Activated naive CD4-positive, alpha-beta T cell treated with anti-CD3 and anti-CD28 coated beads for 36 hours (primary cell): Measurements from ENCODE around the gene FN3KRP. TPM values are rescaled to one million over a fixed set of nuclear protein-coding genes. Genes with fewer than 3 reads are reported as not detected.
A peak's percentile ranks its signal among the peaks of the same experiment; 100 is the strongest.

ENCODE experiments used
- CTCF ChIA-PET: fragments of 350-600 bp; sonication (Branson Sonifier 250); formaldehyde crosslinking; loops from one replicate; lab custom pipeline; 2021; ENCODE audit warnings: antibody characterized with exemption; lab: Charles Lee
- DNase-seq: peaks from one replicate; pipeline ENCODE4 v3.0.0-alpha.2; 2020
- H3K27ac Mint-ChIP-seq: one replicate; pipeline ENCODE4 v1.8.0; 2021; ENCODE audit warnings: mild to moderate bottlenecking, mixed read lengths
- H3K27me3 Mint-ChIP-seq: one replicate; pipeline ENCODE4 v1.8.0; 2021; ENCODE audit warnings: low read depth, mixed read lengths
- H3K36me3 Mint-ChIP-seq: one replicate; pipeline ENCODE4 v1.8.0; 2021; ENCODE audit warnings: low read depth, mixed read lengths
- H3K4me1 Mint-ChIP-seq: one replicate; pipeline ENCODE4 v1.8.0; 2021; ENCODE audit warnings: low read depth, mixed read lengths
- H3K4me3 Mint-ChIP-seq: one replicate; pipeline ENCODE4 v1.8.0; 2021; ENCODE audit warnings: mild to moderate bottlenecking, moderate library complexity, mixed read lengths
- H3K9me3 Mint-ChIP-seq: one replicate; pipeline ENCODE4 v1.8.0; 2021; ENCODE audit warnings: mixed read lengths
- intact Hi-C: fragments of 100-400 bp; cut with micrococcal nuclease; formaldehyde crosslinking; loops from one replicate; pipeline ENCODE4 v1.15.1; 2023
- total RNA-seq, 2 experiments: library from RNA; stranded (reverse); gene quantifications; one replicate each; pipeline ENCODE4 v1.2.3, GENCODE V29; 2021

The FN3KRP gene
- total RNA-seq, 2 experiments from 2014 or later, result 30.0 to 31.7 TPM

- Mint-ChIP-seq H3K9me3 (no peaks in the 10 kb centered on the region), H3K27ac (no peak overlapping the region), H3K36me3 (peaks cover 21% of the 10 kb centered on the region), H3K4me3 (no peak overlapping the region), H3K27me3 (no peaks in the 10 kb centered on the region), H3K4me1 (peaks cover 7% of the 10 kb centered on the region)
- intact Hi-C loops, result no loop called here
- DNase-seq, result no peak
- CTCF ChIA-PET, result no interaction called here
These were observed 6.0 kb downstream of the FN3KRP start for GRCh38 chr17:82722341-82723013.

DNA sequence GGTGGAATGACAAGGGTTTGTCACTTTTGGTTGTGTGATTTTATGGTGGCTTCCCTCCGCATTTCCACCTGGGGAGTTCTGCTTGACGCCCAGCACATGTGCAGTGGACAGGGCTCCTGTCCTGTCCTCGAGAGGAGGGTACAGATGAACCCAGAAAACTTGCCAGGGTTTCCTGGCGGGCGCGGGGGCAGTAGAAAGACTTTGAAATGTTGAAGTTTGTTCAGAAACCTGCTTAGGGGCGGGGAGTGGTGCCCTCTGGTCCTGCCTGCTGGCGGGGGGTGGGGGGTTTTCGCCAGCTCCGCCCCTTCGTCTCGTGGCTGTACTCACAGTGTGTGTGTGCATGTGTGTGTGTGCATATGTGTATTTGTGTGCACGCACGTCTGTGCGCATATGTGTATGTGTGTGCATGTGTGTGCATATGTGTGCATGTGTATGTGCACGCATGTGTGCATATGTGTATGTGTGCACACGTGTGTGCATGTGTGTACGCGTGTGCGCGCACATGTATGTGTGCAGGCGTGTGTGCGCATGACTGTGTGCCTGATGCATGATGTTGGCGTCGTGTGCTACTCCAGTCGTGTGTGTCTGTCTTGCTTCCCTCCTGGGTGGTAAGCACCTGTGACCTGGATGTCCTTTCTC is 6.8 kb downstream of the FN3KRP start:
- Mint-ChIP-seq H3K4me1 (no peaks in the 10 kb centered on the region), H3K27ac (no peak overlapping the region), H3K9me3 (no peaks in the 10 kb centered on the region), H3K36me3 (peaks cover 20% of the 10 kb centered on the region), H3K4me3 (no peak overlapping the region), H3K27me3 (no peaks in the 10 kb centered on the region)
- CTCF ChIA-PET, result no interaction called here
- intact Hi-C loops, result no loop called here
- DNase-seq, result no peak

- Mint-ChIP-seq H3K36me3 (peaks cover 15% of the 10 kb centered on the region), H3K9me3 (no peaks in the 10 kb centered on the region), H3K4me1 (no peaks in the 10 kb centered on the region), H3K4me3 (no peak overlapping the region), H3K27ac (no peak overlapping the region), H3K27me3 (no peaks in the 10 kb centered on the region)
- intact Hi-C loops, result no loop called here
- DNase-seq, result no peak
- CTCF ChIA-PET, result interaction anchor here (0.7 kb wide), 1 partner anchor 42 kb away, joined by 3 read pairs; no protein-coding TSS in a partner anchor
These were observed 9.9 kb downstream of the FN3KRP start for GRCh38 chr17:82726427-82726826.

- DNase-seq, result no peak
- H3K4me1 Mint-ChIP-seq, result no peaks in the 10 kb centered on the region
- no peak overlapping the region for H3K4me3 Mint-ChIP-seq
- peaks cover 5% of the 10 kb centered on the region for H3K9me3 Mint-ChIP-seq
- peaks cover 17% of the 10 kb centered on the region for H3K36me3 Mint-ChIP-seq
- CTCF ChIA-PET, result no interaction called here
- no peak overlapping the region for H3K27ac Mint-ChIP-seq
- intact Hi-C loops, result no loop called here
- H3K27me3 Mint-ChIP-seq, result no peaks in the 10 kb centered on the region
These were observed 13.2 kb downstream of the FN3KRP start for GRCh38 chr17:82729479-82730260.

GRCh38 chr17:82732118-82732743 is 15.7 kb downstream of the FN3KRP start:
- Mint-ChIP-seq H3K9me3 (peaks cover 5% of the 10 kb centered on the region), H3K4me3 (no peak overlapping the region), H3K27ac (no peak overlapping the region), H3K36me3 (peaks cover 12% of the 10 kb centered on the region), H3K27me3 (no peaks in the 10 kb centered on the region), H3K4me1 (peaks cover 5% of the 10 kb centered on the region)
- CTCF ChIA-PET, result no interaction called here
- DNase-seq, result no peak
- intact Hi-C loops, result no loop called here

DNA sequence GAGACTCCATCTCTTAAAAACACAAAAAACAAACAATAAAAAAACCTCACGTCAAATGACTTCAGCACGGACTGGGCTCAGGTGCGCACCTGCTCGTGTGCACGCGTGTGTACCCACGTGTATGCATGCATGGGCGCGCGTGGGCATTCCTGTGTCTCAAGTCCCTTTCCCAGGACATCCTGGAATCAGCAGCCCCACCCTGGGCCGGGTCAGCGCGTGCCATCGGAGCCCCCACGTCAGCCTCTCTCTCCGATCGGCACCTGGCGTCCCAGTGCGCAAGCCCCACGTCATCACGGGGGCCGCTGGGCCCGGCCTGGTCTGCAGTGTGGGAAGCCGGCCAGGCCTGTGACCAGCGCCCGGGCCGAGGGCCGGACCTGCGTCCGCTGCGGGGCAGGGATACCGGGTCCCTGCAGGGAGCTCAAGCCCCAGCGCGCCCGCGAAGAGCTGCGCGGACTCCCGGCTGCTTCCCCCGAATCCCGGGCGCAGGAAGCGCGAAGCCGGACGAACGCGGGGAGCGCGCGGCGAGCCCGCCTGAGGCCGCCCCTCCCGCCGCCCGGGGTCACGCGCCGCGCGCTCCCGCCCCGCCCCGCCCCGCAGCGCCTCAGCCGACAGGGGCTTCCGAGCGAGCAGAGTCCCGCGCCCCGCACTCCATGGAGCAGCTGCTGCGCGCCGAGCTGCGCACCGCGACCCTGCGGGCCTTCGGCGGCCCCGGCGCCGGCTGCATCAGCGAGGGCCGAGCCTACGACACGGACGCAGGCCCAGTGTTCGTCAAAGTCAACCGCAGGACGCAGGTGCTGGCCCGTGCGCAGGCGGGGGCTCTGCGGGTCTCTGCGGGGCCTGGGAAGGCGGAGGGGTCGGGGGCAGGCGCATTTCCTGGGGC is 18.7 kb downstream of the FN3KRP start, which contains the start of gene FN3K:
Gene FN3K (plus strand): TSS at position 629 of the 880 bp plus-strand sequence. CDS start 22 bp downstream, at position 651.
- intact Hi-C loops, result no loop called here
- H3K4me1 Mint-ChIP-seq, result peaks cover 5% of the 10 kb centered on the region
- H3K36me3 Mint-ChIP-seq, result peaks cover 17% of the 10 kb centered on the region
- CTCF ChIA-PET, result no interaction called here
- H3K9me3 Mint-ChIP-seq, result peaks cover 8% of the 10 kb centered on the region
- no peak for DNase-seq
- H3K27ac Mint-ChIP-seq, result no peak within 1 kb of the TSS
- H3K4me3 Mint-ChIP-seq, result peak within 1 kb of the TSS; percentile 42
- H3K27me3 Mint-ChIP-seq, result no peaks in the 10 kb centered on the region

DNA sequence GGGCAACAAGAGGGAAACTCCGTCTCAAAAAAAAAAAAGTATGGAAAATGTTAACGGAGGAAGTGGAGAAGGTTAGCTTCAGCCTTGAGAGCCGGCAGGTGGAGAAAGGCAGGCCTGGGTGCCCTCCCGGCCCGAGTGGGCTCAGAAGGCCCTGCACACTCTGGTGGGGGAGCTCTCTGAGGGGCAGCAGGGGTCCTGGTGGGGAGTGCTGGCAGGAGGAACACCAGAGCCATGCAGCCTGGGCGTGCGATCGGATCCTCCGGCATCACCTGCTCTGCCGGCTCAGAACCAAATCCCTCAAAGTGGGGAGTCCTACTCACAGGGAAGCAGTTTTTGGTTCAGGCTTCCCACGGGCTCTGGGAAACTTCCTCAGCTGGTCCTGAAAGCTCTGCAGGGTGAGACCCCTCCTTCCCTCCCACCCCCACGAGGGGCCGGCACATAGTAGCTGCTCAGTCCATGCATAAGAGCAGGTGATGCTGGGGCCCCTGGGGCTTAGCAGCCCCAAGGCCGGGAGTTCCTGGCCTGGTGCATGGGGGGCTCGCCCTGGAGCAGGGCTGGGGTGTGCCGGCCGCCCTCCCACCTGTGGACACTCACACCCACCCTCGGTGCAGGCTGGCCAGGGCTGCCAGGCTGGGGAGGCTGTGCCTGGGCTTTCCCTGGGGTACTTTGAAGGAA is 20.1 kb downstream of the FN3KRP start:
- CTCF ChIA-PET, result no interaction called here
- Mint-ChIP-seq H3K27me3 (no peaks in the 10 kb centered on the region), H3K9me3 (peaks cover 18% of the 10 kb centered on the region), H3K36me3 (peaks cover 29% of the 10 kb centered on the region), H3K4me1 (peaks cover 5% of the 10 kb centered on the region), H3K27ac (no peak overlapping the region), H3K4me3 (no peak overlapping the region)
- intact Hi-C loops, result no loop called here
- no peak for DNase-seq

- H3K27me3 Mint-ChIP-seq, result no peaks in the 10 kb centered on the region
- no peak for DNase-seq
- H3K4me1 Mint-ChIP-seq, result peaks cover 5% of the 10 kb centered on the region
- H3K36me3 Mint-ChIP-seq, result peaks cover 25% of the 10 kb centered on the region
- intact Hi-C loops, result no loop called here
- CTCF ChIA-PET, result no interaction called here
- no peak overlapping the region for H3K27ac Mint-ChIP-seq
- peaks cover 19% of the 10 kb centered on the region for H3K9me3 Mint-ChIP-seq
- H3K4me3 Mint-ChIP-seq, result no peak overlapping the region
These were observed 21.7 kb downstream of the FN3KRP start for GRCh38 chr17:82737967-82738877.

DNA sequence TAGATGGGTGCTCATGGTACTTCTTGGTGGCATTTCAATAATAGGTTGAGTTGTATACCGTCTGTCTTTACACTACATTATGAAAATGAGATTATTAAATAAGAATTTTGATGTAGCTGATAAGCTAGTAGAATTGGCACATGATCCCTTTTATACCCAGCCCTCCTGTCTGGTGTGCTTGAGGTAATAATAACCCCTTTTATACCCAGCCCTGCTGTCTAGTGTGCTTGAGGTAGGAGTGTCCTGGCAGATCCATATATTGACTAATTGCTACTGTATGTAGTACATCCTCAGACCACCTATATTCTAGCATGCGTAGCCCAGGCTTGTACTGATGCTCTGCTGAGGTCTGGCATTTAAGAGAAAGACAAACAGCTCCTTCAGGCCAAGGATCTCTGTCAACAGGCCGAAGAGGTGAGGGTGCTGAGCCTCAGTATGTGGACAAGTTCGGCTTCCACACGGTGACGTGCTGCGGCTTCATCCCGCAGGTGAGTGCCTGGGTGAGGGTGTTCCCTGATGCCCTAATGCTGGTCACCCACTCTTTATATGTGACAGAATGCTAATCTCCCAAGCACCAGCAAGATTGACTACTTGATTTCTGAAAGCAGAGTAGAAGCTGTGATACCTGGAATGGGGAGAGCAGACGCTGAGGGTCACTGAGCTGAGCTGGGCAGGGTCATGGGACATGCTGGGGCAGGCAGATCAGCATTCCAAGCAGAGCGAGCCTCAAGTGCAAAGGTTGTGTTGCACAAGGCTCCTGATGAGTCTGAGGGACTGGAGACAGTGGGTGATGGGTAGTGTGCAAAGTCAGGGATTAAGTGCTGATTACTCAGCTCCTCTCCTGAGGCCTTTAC is 24.6 kb downstream of the FN3KRP start:
- intact Hi-C loops, result no loop called here
- CTCF ChIA-PET, result no interaction called here
- Mint-ChIP-seq H3K9me3 (peaks cover 17% of the 10 kb centered on the region), H3K36me3 (peaks cover 20% of the 10 kb centered on the region), H3K4me1 (peaks cover 2% of the 10 kb centered on the region), H3K4me3 (no peak overlapping the region), H3K27me3 (no peaks in the 10 kb centered on the region), H3K27ac (no peak overlapping the region)
- no peak for DNase-seq
